Mucosa of descending colon (tissue), 3 donors: Measurements from ENCODE around the gene RCAN1. TPM values are rescaled to one million over a fixed set of nuclear protein-coding genes. Genes with fewer than 3 reads are reported as not detected.
"Not testable (repeated sequence)": the region's sequence is repeated elsewhere in the genome, so short reads cannot be mapped to it uniquely, and the experiment has no call there.

Source experiments
- ATAC-seq: fragments of 200-7000 bp; cut with Tn5 transposase; one replicate; pipeline ENCODE4 v1.9.1; 2020; ENCODE audit warnings: mild to moderate bottlenecking, moderate library complexity
- DNase-seq, 3 donors: peaks; one replicate each; pipeline ENCODE4 v3.0.0-alpha.2; 2020
- H3K36me3 ChIP-seq: fragments of 200-600 bp; one replicate; pipeline ENCODE4 v1.8.0; 2021; ENCODE audit warnings: low read depth, mild to moderate bottlenecking
- H3K4me1 ChIP-seq: fragments of 200-600 bp; one replicate; pipeline ENCODE4 v1.8.0; 2021; ENCODE audit warnings: low read depth, mild to moderate bottlenecking
- H3K4me3 ChIP-seq: fragments of 200-600 bp; one replicate; pipeline ENCODE4 v1.8.0; 2021; ENCODE audit warnings: mild to moderate bottlenecking
- H3K9me3 ChIP-seq: fragments of 200-600 bp; one replicate; pipeline ENCODE4 v1.8.0; 2021; ENCODE audit warnings: mild to moderate bottlenecking
- CTCF ChIP-seq: fragments of 200-600 bp; IDR thresholded peaks from one replicate; pipeline ENCODE4 v1.8.0; 2022; ENCODE audit warnings: antibody characterized with exemption, mild to moderate bottlenecking
- intact Hi-C, 2 donors: fragments of 100-400 bp; cut with DNase I in 1 of 2; cut with micrococcal nuclease in 1 of 2; formaldehyde crosslinking; loops; one replicate each; pipeline versions ENCODE4 v1.11.0 to v1.11.1; 2022; cut with DNase I, micrococcal nuclease
- total RNA-seq, 3 donors: library from RNA; stranded (reverse); fragmentation: NEBNext Ultra II Directional in 2 of 3; extraction: Animal tissue kit (Norgen Biotek cat#: 25700) in 2 of 3; gene quantifications; one replicate each; pipeline versions ENCODE4 v1.2.1 to v1.2.4, GENCODE V29; 2021 to 2023
- donor health status: DM: no; HTN: no; CAD: no; lungs with moderate emphysema.
- donor health status: DM: no; HTN: no; CAD: no.
- donor health status: DM: no; HTN: yes; CAD: no.

Gene RCAN1
- total RNA-seq, 3 donors from 2014 or later = 44.4 to 55.2 (median 50.7) TPM

GRCh38 chr21:34570313-34570712 lies 44.6 kb downstream of the RCAN1 start:
- TF ChIP-seq CTCF = no peak
- H3K4me3 ChIP-seq = no peak overlapping the region
- no peaks in the 10 kb centered on the region for H3K36me3 ChIP-seq
- ATAC-seq = no peak
- H3K4me1 ChIP-seq = peaks cover 9% of the 10 kb centered on the region
- intact Hi-C loops = no loop called here
- no peaks in the 10 kb centered on the region for H3K9me3 ChIP-seq
- DNase-seq = no peak

GRCh38 chr21:34569381-34569979 lies 45.4 kb downstream of the RCAN1 start:
- Histone ChIP-seq H3K4me3 (no peak overlapping the region), H3K4me1 (peaks cover 9% of the 10 kb centered on the region), H3K9me3 (no peaks in the 10 kb centered on the region), H3K36me3 (no peaks in the 10 kb centered on the region)
- peak; percentile 81 for ATAC-seq
- TF ChIP-seq CTCF = no peak
- DNase-seq = no peak
- intact Hi-C loops = no loop called here

- intact Hi-C loops, DNase-seq, H3K9me3 ChIP-seq, ATAC-seq, H3K36me3 ChIP-seq, H3K4me1 ChIP-seq, H3K4me3 ChIP-seq: not testable (repeated sequence)
Measured at GRCh38 chr21:34568801-34569200, 46.1 kb downstream of the RCAN1 start.

GRCh38 chr21:34567604-34568155 lies 47.2 kb downstream of the RCAN1 start:
- no peaks in the 10 kb centered on the region for H3K9me3 ChIP-seq
- no peak overlapping the region for H3K4me3 ChIP-seq
- DNase-seq (no peak), ATAC-seq (no peak)
- intact Hi-C loops = no loop called here
- no peaks in the 10 kb centered on the region for H3K36me3 ChIP-seq
- TF ChIP-seq CTCF = no peak
- peaks cover 9% of the 10 kb centered on the region for H3K4me1 ChIP-seq

DNA sequence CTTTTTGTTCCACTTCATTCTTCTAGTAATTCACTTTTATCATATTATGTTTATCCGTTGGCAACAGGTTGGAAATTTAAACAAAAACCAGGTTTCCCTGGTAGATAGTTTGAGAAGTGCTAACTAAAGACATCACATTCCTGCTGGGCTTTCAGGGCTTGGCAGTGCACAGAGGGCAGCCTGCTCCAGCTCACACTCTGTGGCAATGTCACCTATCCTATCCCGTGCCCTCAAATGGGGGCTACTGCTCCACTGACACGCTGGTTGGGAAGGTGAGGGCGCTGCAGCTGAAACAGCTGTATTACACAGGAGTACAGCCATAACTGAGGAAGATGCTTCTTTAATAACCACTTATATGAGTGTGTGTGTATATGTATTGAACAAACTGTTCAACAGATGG lies 49.7 kb downstream of the RCAN1 start:
- intact Hi-C loops = no loop called here
- Histone ChIP-seq H3K4me3 (no peak overlapping the region), H3K4me1 (peaks cover 14% of the 10 kb centered on the region), H3K36me3 (no peaks in the 10 kb centered on the region), H3K9me3 (no peaks in the 10 kb centered on the region)
- no peak for DNase-seq
- ATAC-seq = no peak
- no peak for TF ChIP-seq CTCF

DNA sequence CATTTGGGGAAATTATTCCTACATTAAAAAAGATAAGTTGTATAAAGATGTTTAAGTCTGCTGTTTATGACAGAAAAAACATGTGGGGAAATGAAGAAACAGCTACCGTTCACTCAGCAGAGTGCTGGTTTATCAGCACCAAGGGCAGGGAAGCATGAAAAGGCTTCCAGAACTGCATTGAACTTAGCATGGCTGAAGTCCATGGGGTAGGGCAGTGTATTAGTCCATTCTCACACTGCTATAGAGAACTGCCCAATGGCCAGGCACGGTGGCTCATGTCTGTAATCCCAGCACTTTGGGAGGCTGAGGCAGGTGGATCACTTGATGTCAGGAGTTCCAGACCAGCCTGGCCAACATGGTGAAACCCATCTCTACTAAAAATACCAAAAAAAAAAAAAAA lies 51.5 kb downstream of the RCAN1 start:
- DNase-seq, H3K4me1 ChIP-seq, H3K36me3 ChIP-seq, H3K9me3 ChIP-seq, intact Hi-C loops, H3K4me3 ChIP-seq: not testable (repeated sequence)
- peak; percentile 64 for ATAC-seq

DNA sequence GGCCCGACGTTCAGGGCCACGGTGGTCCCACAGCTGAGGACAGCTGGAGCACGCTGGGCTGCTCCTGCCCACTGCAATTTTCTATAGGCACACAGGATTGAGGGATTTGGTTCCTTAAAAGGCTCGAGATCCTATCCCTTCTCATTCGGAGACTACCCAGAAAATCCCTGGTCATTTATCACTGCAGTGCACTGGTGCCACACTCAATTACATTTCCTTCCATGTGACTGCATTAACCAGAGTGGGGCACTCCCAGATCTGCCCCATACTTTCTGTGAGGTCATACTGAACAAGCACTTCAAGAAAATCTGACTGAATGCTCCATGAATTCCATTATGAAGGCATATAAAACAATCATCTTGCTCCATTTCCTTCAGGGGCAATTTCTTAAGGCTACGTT lies 53.1 kb downstream of the RCAN1 start:
- no peak overlapping the region for H3K4me3 ChIP-seq
- no peaks in the 10 kb centered on the region for H3K9me3 ChIP-seq
- DNase-seq (no peak), ATAC-seq (no peak)
- intact Hi-C loops = no loop called here
- TF ChIP-seq CTCF = no peak
- peaks cover 5% of the 10 kb centered on the region for H3K4me1 ChIP-seq
- H3K36me3 ChIP-seq = no peaks in the 10 kb centered on the region
